Keratinocyte (primary cell): Measurements from ENCODE around the gene NUAK1. TPM values are rescaled to one million over a fixed set of nuclear protein-coding genes. Genes with fewer than 3 reads are reported as not detected.
A peak's percentile ranks its signal among the peaks of the same experiment; 100 is the strongest.

Experiments
- DNase-seq: peaks from one replicate; pipeline ENCODE4 v3.0.0-alpha.2; 2011; ENCODE audit warnings: low read depth, missing footprints, low spot score
- FAIRE-seq: peaks from 2 replicates; lab custom pipeline; 2011; peaks lifted over from hg19 to GRCh38; lab: Jason Lieb, UNC
- H2AFZ ChIP-seq: 2 replicates; pipeline ENCODE4 v1.6.0; 2012; ENCODE audit warnings: low read length, control low read depth, inconsistent platforms; ENCODE audit not compliant: control insufficient read depth
- H3K27ac ChIP-seq: 2 replicates; pipeline ENCODE4 v1.5.1; 2011; ENCODE audit warnings: low read length; ENCODE audit not compliant: control insufficient read depth, insufficient read depth
- H3K27me3 ChIP-seq: 3 replicates; pipeline ENCODE4 v1.6.0; 2011; ENCODE audit warnings: low read length; ENCODE audit not compliant: control insufficient read depth, insufficient read depth; ENCODE audit errors: extremely low read depth
- H3K36me3 ChIP-seq, 2 experiments: 2 replicates in 1 of 2; 3 replicates in 1 of 2; pipeline ENCODE4 v1.5.1; 2011; ENCODE audit warnings: low read length in 2 of 2, mild to moderate bottlenecking in 1 of 2; ENCODE audit not compliant: control insufficient read depth in 2 of 2, insufficient read depth in 2 of 2; ENCODE audit errors: extremely low read depth in 1 of 2
- H3K4me1 ChIP-seq: 3 replicates; pipeline ENCODE4 v1.5.1; 2011; ENCODE audit warnings: low read length; ENCODE audit not compliant: control insufficient read depth, insufficient read depth; ENCODE audit errors: extremely low read depth
- H3K4me2 ChIP-seq: 3 replicates; pipeline ENCODE4 v1.6.0; 2011; ENCODE audit warnings: low read depth, low read length; ENCODE audit not compliant: control insufficient read depth, insufficient read depth; ENCODE audit errors: extremely low read depth
- H3K4me3 ChIP-seq, 3 experiments: fragments of 200-600 bp in 1 of 3; sonication (generic) in 1 of 3; 2 replicates in 2 of 3; 3 replicates in 1 of 3; pipeline ENCODE4 v1.5.1; 2011 to 2016; ENCODE audit warnings: low read length in 3 of 3, mild to moderate bottlenecking in 3 of 3, control low read depth in 2 of 3, inconsistent platforms in 1 of 3, low read depth in 1 of 3, mixed read lengths in 1 of 3, mixed run types in 1 of 3, moderate library complexity in 1 of 3; ENCODE audit not compliant: control insufficient read depth in 2 of 3, insufficient read depth in 2 of 3; ENCODE audit errors: extremely low read depth in 1 of 3
- H3K79me2 ChIP-seq: 2 replicates; pipeline ENCODE4 v1.6.0; 2012; ENCODE audit warnings: low read length; ENCODE audit not compliant: control insufficient read depth, insufficient read depth
- H3K9ac ChIP-seq: 3 replicates; pipeline ENCODE4 v1.6.0; 2011; ENCODE audit warnings: low read length; ENCODE audit not compliant: control insufficient read depth, insufficient read depth; ENCODE audit errors: extremely low read depth
- H3K9me1 ChIP-seq: 3 replicates; pipeline ENCODE4 v1.6.0; 2011; ENCODE audit warnings: low read length; ENCODE audit not compliant: control insufficient read depth, insufficient read depth; ENCODE audit errors: extremely low read depth
- H3K9me3 ChIP-seq: 2 replicates; pipeline ENCODE4 v1.5.1; 2012; ENCODE audit warnings: low read depth, low read length; ENCODE audit not compliant: control insufficient read depth
- H4K20me1 ChIP-seq: 3 replicates; pipeline ENCODE4 v1.6.0; 2011; ENCODE audit warnings: low read length; ENCODE audit not compliant: control insufficient read depth, insufficient read depth; ENCODE audit errors: extremely low read depth
- CTCF ChIP-seq, 3 experiments: IDR thresholded peaks in 1 of 3; conservative IDR thresholded peaks in 1 of 3; optimal IDR thresholded peaks in 1 of 3; 2 replicates in 2 of 3; 3 replicates in 1 of 3; pipeline versions ENCODE3 to v1.5.1; 2011; ENCODE audit warnings: low read length in 3 of 3, mild to moderate bottlenecking in 3 of 3, moderate library complexity in 2 of 3, control low read depth in 1 of 3, inconsistent platforms in 1 of 3; ENCODE audit not compliant: insufficient read depth in 2 of 3; ENCODE audit errors: extremely low read depth in 1 of 3
- EZH2 ChIP-seq: IDR thresholded peaks from one replicate; pipeline ENCODE4 v1.6.1; 2012; ENCODE audit warnings: inconsistent platforms, mild to moderate bottlenecking, low read length, moderate library complexity
- dilution Hi-C: fragments of 300-500 bp; cut with MboI; formaldehyde crosslinking; loops from one replicate; pipeline ENCODE4 v1.7.0; 2020; ENCODE audit warnings: low sequenced_read_pairs; ENCODE audit not compliant: extremely low pct_ligation_motif_present
- polyA plus RNA-seq, 5 experiments: library from polyadenylated mRNA; depleted of rRNA in 3 of 5; stranded (reverse) in 3 of 5; stranded (forward) in 1 of 5; unstranded in 1 of 5; fragments of >200 nt; gene quantifications; 1 replicate in 1 of 5; 2 replicates in 3 of 5; 3 replicates in 1 of 5; pipeline versions ENCODE4 v1.2.1 to v1.2.3, GENCODE V29; 2011 to 2012; ENCODE audit warnings: missing spikeins in 2 of 5, low read depth in 1 of 5, low replicate concordance in 1 of 5

Gene NUAK1
- polyA plus RNA-seq, 1 donor (not counting 4 experiments of a cell fraction or from before 2014, with no cell fraction given): 12.3 TPM

DNA sequence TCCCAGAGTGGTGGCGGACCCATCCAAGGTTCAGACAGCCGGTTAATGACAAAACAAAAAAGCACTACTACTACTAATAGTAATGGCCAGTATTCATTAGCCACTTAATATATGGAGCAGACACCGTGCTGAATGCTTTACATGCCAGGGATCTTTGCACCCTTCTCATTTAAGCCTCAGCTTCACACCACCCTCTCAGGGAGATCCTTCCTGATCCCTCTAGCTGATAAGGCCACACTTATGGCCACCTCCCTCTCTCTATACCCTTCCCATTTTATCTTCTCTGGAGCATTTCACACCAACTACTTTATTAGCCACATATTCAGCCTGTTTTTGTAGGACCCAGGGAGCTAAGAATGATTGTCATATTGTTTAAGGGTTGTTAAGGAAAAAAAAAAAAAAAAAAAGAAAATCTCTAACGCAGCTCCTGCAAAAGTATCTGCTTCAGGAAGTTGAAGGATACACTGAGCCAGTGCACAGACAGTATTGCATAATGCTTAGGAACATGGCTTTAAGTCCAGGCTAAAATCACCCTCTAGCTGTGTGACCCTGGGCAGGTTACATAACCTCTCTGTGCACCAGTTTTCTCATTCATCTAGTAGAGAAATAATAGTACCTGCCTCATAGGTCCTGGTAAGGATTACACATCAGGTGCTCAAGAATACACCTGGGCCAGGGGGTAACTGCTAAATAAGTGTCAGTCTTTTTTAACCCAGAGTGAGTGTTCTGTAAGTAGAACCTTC is 29.4 kb downstream of the NUAK1 start:
- no peak for TF ChIP-seq CTCF (optimal IDR thresholded peaks at IDR 0.05 in 1 of 3, IDR thresholded peaks at IDR 0.05 in 1 of 3, conservative IDR thresholded peaks at IDR 0.05 in 1 of 3; ENCODE audit: extremely low read depth in 1 of 3, insufficient read depth in 2 of 3, low read length in 3 of 3)
- TF ChIP-seq EZH2: no peak
- Histone ChIP-seq H2AFZ (no peak overlapping the region), H3K4me3 (no peak overlapping the region), H3K9me3 (no peaks in the 10 kb centered on the region), H3K9me1 (no peaks in the 10 kb centered on the region), H3K4me2 (no peak overlapping the region), H3K4me1 (peaks cover 74% of the 10 kb centered on the region), H3K27me3 (no peaks in the 10 kb centered on the region), H3K27ac (no peak overlapping the region), H3K36me3 (no peaks in the 10 kb centered on the region), H3K79me2 (peaks cover 39% of the 10 kb centered on the region), H4K20me1 (no peaks in the 10 kb centered on the region), H3K9ac (no peak overlapping the region)
- DNase-seq (no peak), FAIRE-seq (no peak)
- dilution Hi-C loops: no loop called here

DNA sequence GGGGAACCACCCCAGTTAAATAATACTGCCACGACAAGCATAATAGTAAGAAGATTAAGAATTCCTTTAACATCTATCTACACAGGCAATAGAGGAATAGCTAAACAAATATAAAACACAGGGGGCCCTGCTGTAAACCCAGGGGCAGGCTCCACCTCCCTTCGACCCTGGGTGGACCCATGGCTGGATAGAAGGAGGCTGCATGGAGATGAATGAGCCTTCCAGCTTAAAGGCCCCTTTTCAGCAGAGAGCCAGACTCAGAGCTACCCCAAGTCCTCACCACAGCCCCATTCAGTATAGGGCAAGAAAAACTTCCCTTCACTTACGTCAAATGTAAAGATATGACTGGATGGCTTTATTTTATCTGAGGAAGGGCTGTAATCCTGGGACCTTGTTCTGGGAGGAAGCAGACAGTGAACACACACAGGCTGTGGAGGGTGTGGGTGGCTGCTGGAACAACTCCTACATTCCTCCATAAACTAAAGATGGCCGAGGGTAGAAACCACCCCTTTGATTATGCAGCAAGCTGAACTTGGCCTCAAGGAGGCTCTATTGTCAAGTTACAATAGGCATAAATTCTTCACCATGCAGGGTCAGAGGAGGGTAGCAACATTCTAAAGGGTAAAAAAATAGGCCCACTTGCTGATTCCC is 30.4 kb downstream of the NUAK1 start:
- H3K4me3 ChIP-seq: no peak overlapping the region
- no peaks in the 10 kb centered on the region for H3K27me3 ChIP-seq
- dilution Hi-C loops: no loop called here
- no peak for DNase-seq
- H3K9me3 ChIP-seq: no peaks in the 10 kb centered on the region
- TF ChIP-seq EZH2 (no peak), CTCF (optimal IDR thresholded peaks at IDR 0.05 in 1 of 3, IDR thresholded peaks at IDR 0.05 in 1 of 3, conservative IDR thresholded peaks at IDR 0.05 in 1 of 3; ENCODE audit: extremely low read depth in 1 of 3, insufficient read depth in 2 of 3, low read length in 3 of 3) (peak in 1 of 3 experiments; percentile 14)
- H3K4me2 ChIP-seq: peak overlapping the region; percentile 25
- H3K36me3 ChIP-seq: peaks cover 0 to 1% of the 10 kb centered on the region in 2 experiments
- peak overlapping the region; percentile 56 for H3K27ac ChIP-seq
- FAIRE-seq: peak; percentile 78
- H2AFZ ChIP-seq: no peak overlapping the region
- H3K4me1 ChIP-seq: peaks cover 64% of the 10 kb centered on the region
- peaks cover 34% of the 10 kb centered on the region for H3K79me2 ChIP-seq
- no peaks in the 10 kb centered on the region for H4K20me1 ChIP-seq
- peak overlapping the region; percentile 48 for H3K9ac ChIP-seq
- no peaks in the 10 kb centered on the region for H3K9me1 ChIP-seq
